CD4-positive, alpha-beta T cell (primary cell): Measurements from ENCODE around the gene CDK4. TPM values are rescaled to one million over a fixed set of nuclear protein-coding genes. Genes with fewer than 3 reads are reported as not detected.

Experiments
- ATAC-seq: fragments of 200-7000 bp; cut with Tn5 transposase; one replicate; pipeline ENCODE4 v1.10.0; 2022; ENCODE audit warnings: mild to moderate bottlenecking; ENCODE audit not compliant: poor library complexity
- CTCF ChIA-PET: fragments of 350-600 bp; sonication (Branson Sonifier 250); formaldehyde crosslinking; loops from one replicate; lab custom pipeline; 2021; ENCODE audit warnings: antibody characterized with exemption, inconsistent platforms; lab: Charles Lee
- POLR2A ChIA-PET: fragments of 350-600 bp; sonication (Branson Sonifier 250); formaldehyde crosslinking; loops from one replicate; lab custom pipeline; 2021; ENCODE audit warnings: antibody characterized with exemption, inconsistent platforms; lab: Charles Lee
- DNase-seq, 14 experiments: peaks; one replicate each; pipeline ENCODE4 v3.0.0-alpha.2; 2013 to 2020; ENCODE audit warnings: mixed read lengths in 2 of 14
- H3K27ac ChIP-seq, 2 donors: one replicate each; pipeline versions ENCODE4 v1.5.1 to v1.7.0; 2013; ENCODE audit warnings: low read length in 2 of 2, low read depth in 1 of 2, mild to moderate bottlenecking in 1 of 2
- H3K27me3 ChIP-seq, 2 experiments: 1 replicate in 1 of 2; 2 replicates in 1 of 2; pipeline versions ENCODE4 v1.6.1 to v1.7.0; 2013; ENCODE audit warnings: low read length in 2 of 2, control low read depth in 1 of 2, mild to moderate bottlenecking in 1 of 2, moderate library complexity in 1 of 2; ENCODE audit not compliant: insufficient read depth in 2 of 2, control insufficient read depth in 1 of 2
- H3K36me3 ChIP-seq: one replicate; pipeline ENCODE4 v1.6.1; 2013; ENCODE audit warnings: low read length, control low read depth; ENCODE audit not compliant: insufficient read depth
- H3K4me1 ChIP-seq: one replicate; pipeline ENCODE4 v1.6.1; 2013; ENCODE audit warnings: low read length, control low read depth; ENCODE audit not compliant: insufficient read depth
- H3K4me3 ChIP-seq: one replicate; pipeline ENCODE4 v1.5.1; 2013; ENCODE audit warnings: mild to moderate bottlenecking, low read length, moderate library complexity
- H3K9me3 ChIP-seq, 2 experiments: 1 replicate in 1 of 2; 2 replicates in 1 of 2; pipeline versions ENCODE4 v1.6.1 to v1.7.0; 2013; ENCODE audit warnings: low read length in 2 of 2, mild to moderate bottlenecking in 2 of 2, control low read depth in 1 of 2, moderate library complexity in 1 of 2; ENCODE audit not compliant: control insufficient read depth in 1 of 2, insufficient read depth in 1 of 2
- H3K27ac Mint-ChIP-seq: one replicate; pipeline ENCODE4 v1.8.0; 2020; ENCODE audit warnings: mixed read lengths
- H3K27me3 Mint-ChIP-seq: one replicate; pipeline ENCODE4 v1.8.0; 2021; ENCODE audit warnings: mixed read lengths
- H3K36me3 Mint-ChIP-seq: one replicate; pipeline ENCODE4 v1.8.0; 2021; ENCODE audit warnings: low read depth, mixed read lengths
- H3K4me1 Mint-ChIP-seq: one replicate; pipeline ENCODE4 v1.8.0; 2021; ENCODE audit warnings: low read depth, mixed read lengths
- H3K4me3 Mint-ChIP-seq: one replicate; pipeline ENCODE4 v1.8.0; 2020; ENCODE audit warnings: mild to moderate bottlenecking, mixed read lengths
- H3K9me3 Mint-ChIP-seq: one replicate; pipeline ENCODE4 v1.8.0; 2020; ENCODE audit warnings: mixed read lengths
- intact Hi-C, 2 experiments: fragments of 100-400 bp; cut with DNase I in 1 of 2; cut with micrococcal nuclease in 1 of 2; formaldehyde crosslinking; loops; one replicate each; pipeline versions ENCODE4 v1.15.1 to v1.9.0; 2023 to 2025; cut with DNase I, micrococcal nuclease
- total RNA-seq, 174 experiments: library from RNA in 2 of 174; stranded (reverse) in 2 of 174; gene quantifications; one replicate each; pipeline ENCODE4 v1.2.3 and lab custom pipeline; 2021 to 2026
- TF ChIP-seq, protein P1 (sequence below): fragments of 200-600 bp; IDR thresholded peaks from one replicate; pipeline ENCODE4 v1.8.0; 2022; ENCODE audit warnings: antibody characterized with exemption, mild to moderate bottlenecking

The CDK4 gene
- total RNA-seq, 2 experiments from 2014 or later = 8.7 to 10.8 TPM

DNA sequence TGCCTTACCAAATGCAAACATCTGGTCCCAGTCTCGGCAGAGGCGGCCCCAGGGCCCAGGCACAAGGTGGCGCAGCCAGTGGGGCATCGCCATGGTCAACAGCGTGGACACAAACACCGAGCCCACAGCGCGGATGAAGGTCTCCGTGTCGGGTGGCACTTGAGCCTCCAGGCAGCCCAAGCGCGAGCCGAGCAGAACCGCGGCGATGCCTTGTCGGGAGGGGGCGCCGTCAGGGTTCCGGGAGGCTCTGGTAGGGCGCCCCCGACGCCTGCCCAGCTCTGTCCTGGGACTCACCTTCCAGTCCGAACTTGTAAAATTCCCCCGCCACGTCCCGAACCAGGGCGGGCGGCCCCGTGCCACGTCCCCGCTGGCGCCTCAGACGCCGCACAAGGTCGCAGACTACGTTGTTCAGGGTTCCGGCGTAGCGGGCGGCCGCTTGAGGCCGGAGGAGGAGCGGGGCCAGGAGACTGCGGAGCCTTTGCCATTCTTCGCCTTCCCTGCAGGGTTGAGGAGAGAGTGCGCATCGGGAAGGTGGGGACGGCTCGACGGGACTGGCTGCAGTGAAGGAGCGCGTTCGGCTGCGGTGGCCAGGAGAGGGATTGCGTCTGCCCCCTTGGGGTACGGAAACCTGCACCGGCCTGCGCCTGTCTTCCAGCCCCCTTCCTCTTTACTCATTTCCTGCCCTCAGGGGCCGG lies 13.0 kb upstream of the CDK4 start:
- H3K4me1 ChIP-seq = peaks cover 30% of the 10 kb centered on the region
- peak; percentile 71 for ATAC-seq
- H3K36me3 ChIP-seq = peaks cover 6% of the 10 kb centered on the region
- intact Hi-C loops = loop anchor here in 1 of 2 experiments (1.0 kb wide), 1 partner anchor 9 kb away; no protein-coding TSS in a partner anchor
- peaks cover 17% of the 10 kb centered on the region for H3K36me3 Mint-ChIP-seq
- ChIA-PET POLR2A (interaction anchor here (0.9 to 2.8 kb wide), 6 partner anchors 13 to 20 kb away, joined by 3 to 11 read pairs (median 4); partner anchors contain the start of genes CDK4, TSFM and TSPAN31), CTCF (interaction anchor here (0.5 to 2.8 kb wide), 3 partner anchors 9 to 108 kb away, joined by 4 to 18 read pairs (median 5); partner anchors contain the start of gene TSFM)
- no peak overlapping the region for H3K27ac Mint-ChIP-seq
- H3K9me3 ChIP-seq = peaks cover 0 to 10% of the 10 kb centered on the region in 2 experiments
- peaks cover 38% of the 10 kb centered on the region for H3K4me1 Mint-ChIP-seq
- H3K27me3 Mint-ChIP-seq = peaks cover 35% of the 10 kb centered on the region
- TF ChIP-seq, protein P1, sequence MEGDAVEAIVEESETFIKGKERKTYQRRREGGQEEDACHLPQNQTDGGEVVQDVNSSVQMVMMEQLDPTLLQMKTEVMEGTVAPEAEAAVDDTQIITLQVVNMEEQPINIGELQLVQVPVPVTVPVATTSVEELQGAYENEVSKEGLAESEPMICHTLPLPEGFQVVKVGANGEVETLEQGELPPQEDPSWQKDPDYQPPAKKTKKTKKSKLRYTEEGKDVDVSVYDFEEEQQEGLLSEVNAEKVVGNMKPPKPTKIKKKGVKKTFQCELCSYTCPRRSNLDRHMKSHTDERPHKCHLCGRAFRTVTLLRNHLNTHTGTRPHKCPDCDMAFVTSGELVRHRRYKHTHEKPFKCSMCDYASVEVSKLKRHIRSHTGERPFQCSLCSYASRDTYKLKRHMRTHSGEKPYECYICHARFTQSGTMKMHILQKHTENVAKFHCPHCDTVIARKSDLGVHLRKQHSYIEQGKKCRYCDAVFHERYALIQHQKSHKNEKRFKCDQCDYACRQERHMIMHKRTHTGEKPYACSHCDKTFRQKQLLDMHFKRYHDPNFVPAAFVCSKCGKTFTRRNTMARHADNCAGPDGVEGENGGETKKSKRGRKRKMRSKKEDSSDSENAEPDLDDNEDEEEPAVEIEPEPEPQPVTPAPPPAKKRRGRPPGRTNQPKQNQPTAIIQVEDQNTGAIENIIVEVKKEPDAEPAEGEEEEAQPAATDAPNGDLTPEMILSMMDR = peak; percentile 59
- no peaks in the 10 kb centered on the region for H3K9me3 Mint-ChIP-seq
- peak overlapping the region; percentile 86 for H3K4me3 Mint-ChIP-seq
- no peak overlapping the region for H3K27ac ChIP-seq
- peak in 12 of 14 experiments; percentile 38 to 74 (median 54) for DNase-seq
- peaks cover 27 to 31% of the 10 kb centered on the region in 2 experiments for H3K27me3 ChIP-seq
- H3K4me3 ChIP-seq = peak overlapping the region; percentile 60

DNA sequence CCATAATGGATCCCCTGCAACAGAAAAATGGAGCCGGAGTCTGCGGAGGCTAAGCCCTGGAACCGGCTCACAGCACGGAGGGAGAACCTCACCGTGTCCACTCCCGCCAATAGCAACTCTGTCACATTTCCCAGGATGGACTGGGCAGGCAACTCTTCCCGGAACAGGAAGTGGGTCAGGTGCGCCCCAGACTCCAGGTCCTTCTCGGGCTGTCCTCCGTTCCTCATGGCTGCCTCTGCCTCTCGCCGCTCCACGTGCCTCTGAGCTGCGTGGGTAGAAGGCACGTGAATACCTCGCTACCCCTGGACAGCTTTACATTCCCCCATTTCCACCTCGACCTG lies 12.5 kb upstream of the CDK4 start:
- peaks cover 35% of the 10 kb centered on the region for H3K27me3 Mint-ChIP-seq
- Histone ChIP-seq H3K4me3 (peak overlapping the region; percentile 60), H3K27me3 (peaks cover 27 to 31% of the 10 kb centered on the region in 2 experiments), H3K9me3 (peaks cover 0 to 10% of the 10 kb centered on the region in 2 experiments), H3K27ac (no peak overlapping the region), H3K4me1 (peaks cover 30% of the 10 kb centered on the region), H3K36me3 (peaks cover 5% of the 10 kb centered on the region)
- no peaks in the 10 kb centered on the region for H3K9me3 Mint-ChIP-seq
- peaks cover 41% of the 10 kb centered on the region for H3K4me1 Mint-ChIP-seq
- ChIA-PET CTCF (interaction anchor here (1.3 to 2.8 kb wide), 2 partner anchors 8 to 18 kb away, joined by 5 to 18 read pairs; partner anchors contain the start of gene TSFM), POLR2A (interaction anchor here (0.9 to 1.2 kb wide), 4 partner anchors 13 to 20 kb away, joined by 3 to 6 read pairs (median 3); partner anchors contain the start of genes CDK4, TSFM and TSPAN31)
- ATAC-seq (peak; percentile 14), DNase-seq (no peak)
- TF ChIP-seq, protein P1 = no peak
- H3K36me3 Mint-ChIP-seq = peaks cover 18% of the 10 kb centered on the region
- intact Hi-C loops = loop anchor here in 1 of 2 experiments (1.0 kb wide), 1 partner anchor 8 kb away; no protein-coding TSS in a partner anchor
- no peak overlapping the region for H3K27ac Mint-ChIP-seq
- H3K4me3 Mint-ChIP-seq = peak overlapping the region; percentile 86

DNA sequence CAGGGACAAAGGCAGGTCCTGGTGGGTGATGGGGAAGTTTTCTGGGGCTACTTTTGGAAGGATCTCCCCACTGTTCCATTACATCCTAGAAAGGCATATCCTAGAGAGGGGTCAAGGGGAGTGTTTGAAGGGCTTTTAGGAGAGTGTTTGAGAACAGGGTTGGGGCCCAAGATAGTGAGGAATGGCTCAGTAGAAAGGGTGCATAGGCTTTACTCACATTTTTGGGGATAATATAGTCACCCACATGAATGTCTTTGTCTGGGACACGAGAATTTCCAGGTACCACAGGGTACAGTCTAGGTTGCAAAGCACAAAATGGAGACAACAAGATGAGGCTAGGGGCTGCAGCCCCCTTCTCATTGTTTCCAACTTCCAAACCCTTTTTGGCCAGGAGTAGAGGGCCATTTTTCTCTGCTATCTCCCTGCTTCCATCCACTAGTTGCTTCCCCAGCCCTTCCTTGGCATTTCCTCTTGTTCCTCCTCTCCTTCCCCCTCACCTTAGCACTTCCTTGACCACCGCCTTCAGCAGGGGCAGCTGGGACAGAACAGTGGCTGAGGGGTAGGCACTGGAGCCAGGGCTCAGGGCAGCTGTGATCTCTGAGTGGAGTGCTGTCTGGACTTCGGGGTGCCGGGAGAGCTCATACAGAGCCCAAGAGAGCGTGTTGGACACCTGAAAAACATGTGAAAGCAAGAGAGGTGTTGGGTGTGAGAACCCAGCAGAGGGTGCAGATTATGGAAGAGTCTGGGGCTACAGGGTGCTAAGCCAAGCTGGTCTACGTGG lies 12.0 kb upstream of the CDK4 start:
- no peak overlapping the region for H3K27ac Mint-ChIP-seq
- no peaks in the 10 kb centered on the region for H3K9me3 Mint-ChIP-seq
- TF ChIP-seq, protein P1 = no peak

More for the DNA sequence above, 12.0 kb upstream of the CDK4 start:
- Histone ChIP-seq H3K27me3 (peaks cover 27 to 31% of the 10 kb centered on the region in 2 experiments), H3K4me1 (peaks cover 33% of the 10 kb centered on the region), H3K4me3 (peak overlapping the region; percentile 60), H3K27ac (no peak overlapping the region), H3K9me3 (peaks cover 0 to 10% of the 10 kb centered on the region in 2 experiments), H3K36me3 (peaks cover 2% of the 10 kb centered on the region)
- DNase-seq = no peak
- ATAC-seq = no peak
- H3K4me3 Mint-ChIP-seq = peak overlapping the region; percentile 86
- ChIA-PET CTCF (interaction anchor here (1.3 to 2.8 kb wide), 2 partner anchors 8 to 19 kb away, joined by 5 to 18 read pairs; partner anchors contain the start of gene TSFM), POLR2A (interaction anchor here (0.9 to 1.2 kb wide), 4 partner anchors 12 to 19 kb away, joined by 3 to 6 read pairs (median 3); partner anchors contain the start of genes CDK4, TSFM and TSPAN31)
- H3K27me3 Mint-ChIP-seq = peaks cover 35% of the 10 kb centered on the region
- H3K4me1 Mint-ChIP-seq = peaks cover 46% of the 10 kb centered on the region
- peaks cover 18% of the 10 kb centered on the region for H3K36me3 Mint-ChIP-seq
- intact Hi-C loops = no loop called here
